ENCODE data around the gene TMEM54.
A peak's percentile ranks its signal among the peaks of the same experiment; 100 is the strongest.
"Not testable (repeated sequence)": the region's sequence is repeated elsewhere in the genome, so short reads cannot be mapped to it uniquely, and the experiment has no call there.

Gene TMEM54

DNA sequence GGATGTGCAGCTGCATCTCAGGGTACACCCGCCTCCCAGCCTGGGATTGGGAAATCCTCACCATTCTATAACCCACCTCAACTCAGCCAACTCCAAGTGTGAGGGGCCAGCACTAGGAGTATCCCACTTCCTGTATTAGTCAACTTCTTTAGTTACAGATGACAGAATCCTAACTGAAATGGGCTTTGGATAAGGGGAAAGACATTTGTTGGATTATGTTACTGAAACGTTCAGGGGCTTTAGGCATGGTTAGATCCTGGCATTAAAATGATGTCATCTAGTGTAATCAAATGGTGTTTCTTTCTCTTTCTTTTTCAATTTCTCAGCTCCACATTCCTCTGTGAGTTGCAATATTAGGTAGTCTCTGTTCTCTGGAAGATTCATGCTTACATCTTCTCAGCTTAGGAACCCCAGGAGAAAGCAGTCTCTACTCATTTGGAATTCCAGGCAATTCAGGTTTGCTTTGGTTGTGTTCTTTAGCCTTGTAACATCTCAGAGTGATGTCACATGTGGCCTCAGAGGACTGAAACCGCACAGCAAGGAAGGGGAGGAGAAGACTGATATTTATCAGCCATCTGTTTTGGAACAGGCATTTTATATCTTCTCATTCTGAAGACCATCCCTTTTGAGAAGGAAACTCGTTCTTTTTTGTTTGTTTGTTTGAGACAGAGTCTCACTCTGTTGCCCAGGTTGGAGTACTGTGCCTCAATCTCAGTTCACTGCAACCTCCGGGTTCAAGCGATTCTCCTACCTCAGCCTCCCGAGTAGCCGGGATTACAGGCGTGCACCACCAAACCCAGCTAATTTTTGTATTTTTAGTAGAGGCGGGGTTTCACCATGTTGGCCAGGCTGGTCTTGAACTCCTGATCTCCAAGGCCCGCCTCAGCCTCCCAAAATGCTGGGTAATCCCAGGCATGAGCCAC is 18.9 kb upstream of the TMEM54 start:
- H3K4me3 ChIP-seq (ENCODE audit: low read depth, low read length) = no peak overlapping the region

DNA sequence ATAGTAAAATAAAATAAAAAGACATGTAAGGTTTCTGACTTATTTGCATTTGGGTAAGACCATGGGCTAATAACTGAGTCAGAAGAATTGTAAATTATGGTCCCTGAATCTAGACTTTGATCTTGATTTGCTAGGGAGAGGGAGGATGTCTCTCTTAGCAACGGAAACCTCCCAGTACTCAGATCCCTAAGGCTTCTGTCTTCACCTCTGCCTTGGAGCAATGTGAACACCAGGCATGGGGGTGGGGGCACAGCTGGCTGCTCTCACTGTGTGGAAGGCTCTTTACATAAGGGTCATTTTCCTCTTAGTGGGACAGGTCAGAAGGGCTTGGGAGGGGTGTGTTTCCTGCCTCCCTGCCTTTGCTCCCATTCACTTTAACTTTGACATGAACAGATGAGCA is 17.0 kb upstream of the TMEM54 start:
- no peak overlapping the region for H3K4me3 ChIP-seq (ENCODE audit: low read depth, low read length)

DNA sequence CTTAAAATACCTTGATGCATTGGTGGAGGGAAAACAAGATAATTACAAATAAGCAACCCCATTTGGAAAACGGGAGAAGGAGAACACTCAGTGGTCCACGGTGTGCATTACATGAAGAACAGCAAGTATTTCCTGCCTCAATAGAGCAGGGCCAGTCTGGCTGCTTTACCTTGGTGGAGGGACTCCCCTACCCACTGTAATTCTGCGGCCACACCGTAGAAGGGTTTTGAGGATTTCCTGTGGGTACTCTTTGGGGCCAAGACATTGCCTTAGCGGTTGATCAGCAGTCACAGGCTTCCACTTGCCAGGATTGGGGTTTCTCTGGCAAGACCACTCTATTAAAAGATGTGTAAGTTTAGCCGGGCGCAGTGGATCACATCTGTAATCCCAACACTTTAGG is 16.3 kb upstream of the TMEM54 start:
- no peak overlapping the region for H3K4me3 ChIP-seq (ENCODE audit: low read depth, low read length)

DNA sequence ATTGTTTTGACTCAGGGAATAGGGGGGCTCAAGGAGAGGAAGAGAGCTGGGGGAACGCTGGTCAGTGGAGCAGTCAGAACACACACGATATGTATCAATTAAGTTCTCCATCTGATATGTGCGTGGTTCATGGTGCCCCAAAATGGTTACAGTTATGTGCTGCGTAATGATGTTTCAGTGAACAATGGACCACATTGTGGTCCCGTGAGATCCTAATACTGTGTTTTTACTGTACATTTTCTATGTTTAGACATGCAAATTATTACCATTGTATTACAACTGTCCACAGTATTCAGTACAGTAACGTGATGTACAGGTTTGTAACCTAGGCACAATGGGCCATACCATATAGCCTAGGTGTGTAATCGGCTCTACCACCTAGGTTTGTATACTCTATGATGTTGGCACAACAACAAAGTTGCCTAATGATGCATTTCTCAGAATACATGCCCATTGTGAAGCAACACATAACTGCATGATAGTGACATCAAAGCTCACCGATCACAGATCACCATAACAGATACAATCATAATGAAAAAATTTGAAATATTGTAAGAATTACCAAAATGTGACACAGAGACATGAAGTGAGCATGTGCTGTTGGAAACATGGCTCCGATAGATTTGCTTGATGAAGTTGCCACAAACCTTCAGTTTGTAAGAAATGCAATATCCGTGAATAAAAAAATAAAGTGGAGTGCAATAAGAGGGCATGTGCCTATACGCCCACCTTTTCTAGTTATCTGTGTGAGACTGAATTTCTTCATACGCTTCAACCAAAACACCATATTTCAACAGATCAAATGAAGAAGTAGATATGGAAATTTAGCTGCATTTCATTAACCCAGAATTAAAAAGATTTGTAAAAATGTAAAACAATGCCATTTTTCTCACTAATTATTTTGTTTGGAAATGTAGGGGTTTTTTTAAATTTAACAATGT is 14.8 kb upstream of the TMEM54 start:
- H3K4me3 ChIP-seq (ENCODE audit: low read depth, low read length) = no peak overlapping the region

DNA sequence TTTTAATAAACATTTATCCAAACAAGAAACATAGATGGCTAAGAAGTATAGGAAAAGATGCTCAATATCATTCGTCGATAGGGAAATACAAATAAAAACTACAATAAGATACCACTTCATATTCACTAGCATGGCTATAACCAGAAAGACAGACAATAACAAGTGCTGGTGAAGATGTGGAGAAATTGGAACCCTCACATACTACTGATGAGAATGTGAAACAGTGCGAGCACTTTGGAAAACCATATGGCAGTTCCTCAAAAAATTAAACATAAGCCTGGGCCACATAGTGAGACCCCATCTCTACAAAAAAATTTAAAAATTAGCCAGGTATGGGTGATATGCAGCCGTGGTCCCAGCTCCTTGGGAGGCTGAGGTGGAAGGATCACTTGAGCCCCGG is 9.1 kb upstream of the TMEM54 start:
- no peak overlapping the region for H3K4me3 ChIP-seq (ENCODE audit: low read depth, low read length)

DNA sequence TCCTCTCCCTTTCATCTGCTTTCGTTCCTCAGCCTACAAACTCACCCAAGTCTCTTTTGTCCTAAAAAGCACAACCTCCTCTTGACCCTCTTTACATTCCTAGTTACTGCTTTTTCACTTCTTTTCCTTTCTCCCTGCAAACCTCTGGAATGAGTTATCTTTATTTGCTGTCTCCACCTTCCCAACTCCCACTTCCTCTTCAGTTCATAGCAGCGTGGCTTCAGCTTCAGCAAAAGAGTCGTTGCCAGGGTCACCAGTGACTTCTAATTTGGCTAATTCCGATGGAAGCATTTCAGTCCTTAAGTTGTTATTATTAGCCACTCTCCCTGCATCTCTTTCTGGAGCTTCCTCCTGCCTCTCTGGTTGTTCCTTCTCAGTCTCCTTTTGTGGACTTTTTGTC is 6.2 kb upstream of the TMEM54 start:
- H3K4me3 ChIP-seq (ENCODE audit: low read depth, low read length) = no peak overlapping the region

DNA sequence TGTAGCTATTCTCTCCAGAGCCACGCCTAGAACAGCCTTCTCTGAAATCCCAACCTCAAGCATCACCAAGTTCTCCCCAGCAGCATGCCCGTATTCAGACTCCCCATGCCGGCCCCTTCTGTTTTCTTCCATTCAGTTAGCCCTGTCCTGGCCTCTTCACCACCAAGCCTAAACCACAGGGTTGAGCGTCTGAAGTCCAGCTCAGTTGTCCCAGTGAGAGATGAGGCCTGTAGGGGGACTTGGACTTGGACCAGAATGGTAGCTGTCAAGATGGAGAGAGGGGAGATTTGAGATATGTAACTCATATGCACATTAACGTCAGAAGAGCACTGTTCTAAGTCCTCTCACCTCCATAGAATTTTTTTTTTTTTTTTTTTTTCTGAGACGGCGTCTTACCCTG is 5.5 kb upstream of the TMEM54 start:
- no peak overlapping the region for H3K4me3 ChIP-seq (ENCODE audit: low read depth, low read length)

DNA sequence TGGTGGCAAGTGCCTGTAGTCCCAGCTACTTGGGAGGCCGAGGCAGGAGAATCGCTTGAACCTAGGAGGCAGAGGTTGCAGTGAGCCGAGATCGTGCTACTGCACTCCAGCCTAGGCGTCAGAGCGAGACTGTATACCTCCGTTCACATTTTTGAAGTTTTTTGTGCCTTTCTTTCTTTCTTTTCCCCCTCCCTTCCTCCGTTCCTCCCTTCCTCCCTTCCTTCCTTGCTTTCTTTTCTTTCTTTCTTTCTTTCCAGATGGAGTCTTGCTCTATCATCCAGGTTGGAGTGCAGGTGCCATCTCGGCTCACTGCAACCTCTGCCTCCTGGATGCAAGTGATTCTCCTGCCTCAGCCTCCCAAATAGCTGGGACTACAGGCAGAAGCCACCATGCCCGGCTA is 4.4 kb upstream of the TMEM54 start:
- H3K4me3 ChIP-seq (ENCODE audit: low read depth, low read length) = not testable (repeated sequence)

DNA sequence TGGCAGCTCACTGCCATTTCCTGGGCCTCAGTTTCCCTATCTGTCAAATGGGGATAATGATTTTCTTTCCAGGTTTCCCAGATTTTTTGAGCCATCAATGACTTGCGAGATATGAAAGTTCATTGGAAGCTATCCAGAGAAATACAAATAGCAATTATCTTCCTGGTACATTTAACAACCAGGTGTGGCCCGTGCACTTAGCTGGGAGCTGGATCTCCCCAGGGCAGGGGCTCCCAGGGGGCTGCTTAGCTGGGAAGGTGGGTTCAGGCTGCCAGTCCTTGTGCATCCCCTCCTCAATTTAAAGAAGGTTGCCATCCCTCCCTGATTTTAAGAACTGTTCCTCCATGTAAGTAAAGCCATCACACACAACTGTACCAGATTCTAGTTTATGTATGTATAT is 3.6 kb upstream of the TMEM54 start:
- no peak overlapping the region for H3K4me3 ChIP-seq (ENCODE audit: low read depth, low read length)

DNA sequence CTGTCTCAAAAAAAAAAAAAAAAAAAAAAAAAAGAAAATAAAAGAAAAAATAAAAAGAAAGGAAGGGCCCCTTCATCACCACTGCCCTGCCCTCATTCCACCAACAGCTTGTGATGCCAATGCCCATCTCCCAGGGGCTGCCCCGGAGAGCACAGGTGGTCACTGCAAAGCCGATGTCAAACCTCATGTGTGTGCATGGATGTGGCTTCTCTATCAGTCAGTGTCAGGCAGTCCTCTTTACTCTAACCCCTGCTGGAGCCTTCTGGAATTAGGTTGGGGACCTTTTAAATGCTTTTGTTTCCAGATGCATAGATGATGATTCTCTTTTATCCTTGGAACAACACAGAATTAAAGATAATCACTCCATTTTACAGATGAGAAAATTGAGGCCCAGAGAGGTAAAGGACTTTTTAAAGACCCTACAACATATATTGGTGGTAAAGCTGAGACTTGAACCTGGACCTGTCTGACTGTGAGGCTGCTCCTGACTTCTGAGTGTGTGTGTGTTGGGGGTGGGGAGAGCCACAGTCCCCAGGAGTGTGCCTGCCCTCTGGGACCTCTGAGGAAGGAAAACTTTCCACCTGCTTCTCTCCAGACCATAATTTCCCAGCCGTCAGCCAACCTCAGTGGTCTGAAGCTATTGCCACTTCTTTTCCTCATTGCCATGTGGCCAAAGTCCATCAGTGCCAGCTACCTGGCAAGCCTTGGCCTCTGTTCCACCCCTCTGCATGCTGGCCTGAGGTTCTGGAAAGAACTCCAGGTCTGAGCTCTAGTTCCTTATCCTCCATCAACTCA is 3.0 kb upstream of the TMEM54 start:
- no peak overlapping the region for H3K4me3 ChIP-seq (ENCODE audit: low read depth, low read length)

DNA sequence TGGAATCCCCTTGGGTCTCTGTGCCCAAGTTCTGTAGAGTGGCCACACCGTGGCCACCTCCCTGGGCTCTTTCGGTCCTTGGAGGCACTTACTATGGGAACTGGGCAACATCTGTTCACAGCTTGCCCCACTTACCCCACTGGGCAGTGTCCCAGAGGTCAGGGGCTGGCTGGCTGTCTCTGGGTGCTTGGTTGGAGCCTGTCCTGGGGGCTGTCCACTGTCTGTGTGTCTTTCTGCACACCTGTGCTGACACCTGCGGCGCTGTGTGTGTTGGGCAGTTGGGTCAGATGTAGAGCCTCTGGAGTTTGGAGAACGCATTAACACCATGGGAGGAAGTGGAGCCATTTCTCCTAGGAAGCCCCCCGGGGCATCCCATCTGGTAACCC is 1.3 kb upstream of the TMEM54 start:
- no peak overlapping the region for H3K4me3 ChIP-seq (ENCODE audit: low read depth, low read length)

DNA sequence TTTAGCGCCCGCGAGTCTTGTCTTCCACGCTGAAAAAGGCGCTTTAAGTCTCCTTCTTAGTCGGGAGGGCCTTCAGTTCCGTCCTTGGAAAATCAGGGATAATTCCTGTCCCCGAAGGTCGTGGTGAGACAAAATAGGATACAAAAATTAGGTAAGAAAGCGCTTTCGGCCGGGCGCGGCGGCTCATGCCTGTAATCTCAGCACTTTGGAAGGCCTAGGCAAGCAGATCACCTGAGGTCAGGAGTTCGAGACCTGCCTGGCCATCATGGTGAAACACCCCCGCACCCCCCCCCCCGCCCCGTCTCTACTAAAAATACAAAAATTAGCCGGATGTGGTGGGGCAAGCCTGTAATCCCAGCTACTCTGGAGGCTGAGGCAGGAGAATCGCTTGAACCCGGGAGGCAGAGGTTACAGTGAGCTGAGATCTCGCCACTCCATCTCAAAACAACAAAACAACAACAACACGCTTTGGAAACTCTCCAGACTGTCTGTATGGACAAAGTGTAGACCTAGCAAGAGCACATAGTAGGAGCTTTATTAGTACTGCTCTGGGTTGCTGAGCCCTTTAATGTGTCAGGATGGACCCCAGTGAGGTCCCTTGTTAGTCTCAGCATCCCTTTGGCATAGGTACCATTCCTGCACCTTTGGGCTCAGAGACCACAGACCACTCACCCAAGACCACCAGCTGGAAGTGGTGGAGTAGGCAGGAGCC is 790 bp upstream of the TMEM54 start:
- H3K4me3 ChIP-seq (ENCODE audit: low read depth, low read length) = peak overlapping the region; percentile 31

DNA sequence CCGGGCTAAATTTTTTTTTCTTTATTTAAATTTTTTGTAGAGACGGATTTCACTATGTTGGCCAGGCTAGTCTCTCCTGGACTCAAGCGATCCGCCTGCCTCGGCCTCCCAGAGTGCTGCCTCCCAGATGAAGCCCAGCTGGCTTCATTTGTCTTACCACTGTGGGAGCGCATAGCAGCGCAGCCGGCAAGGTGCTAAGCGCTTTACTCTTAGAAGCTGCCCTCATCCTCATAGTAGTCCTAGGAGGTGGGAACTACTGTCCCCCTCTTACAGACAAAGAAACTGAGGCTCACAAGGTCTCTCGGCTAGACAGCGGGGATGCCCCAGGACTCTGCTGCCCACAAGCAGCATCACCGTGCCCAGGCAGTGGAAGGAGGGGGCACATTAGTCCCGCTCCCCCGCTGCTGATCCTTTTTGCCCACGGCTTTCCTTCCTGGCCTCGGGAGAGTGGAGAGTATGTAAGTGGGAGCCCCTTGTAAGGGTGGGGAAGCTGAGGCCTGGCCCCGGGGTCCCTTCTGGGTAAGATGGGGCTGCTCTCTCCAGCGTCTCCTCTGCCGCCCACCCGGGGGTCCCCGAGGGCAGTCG is 726 bp downstream of the TMEM54 start:
- peak overlapping the region; percentile 39 for H3K4me3 ChIP-seq (ENCODE audit: low read depth, low read length)

DNA sequence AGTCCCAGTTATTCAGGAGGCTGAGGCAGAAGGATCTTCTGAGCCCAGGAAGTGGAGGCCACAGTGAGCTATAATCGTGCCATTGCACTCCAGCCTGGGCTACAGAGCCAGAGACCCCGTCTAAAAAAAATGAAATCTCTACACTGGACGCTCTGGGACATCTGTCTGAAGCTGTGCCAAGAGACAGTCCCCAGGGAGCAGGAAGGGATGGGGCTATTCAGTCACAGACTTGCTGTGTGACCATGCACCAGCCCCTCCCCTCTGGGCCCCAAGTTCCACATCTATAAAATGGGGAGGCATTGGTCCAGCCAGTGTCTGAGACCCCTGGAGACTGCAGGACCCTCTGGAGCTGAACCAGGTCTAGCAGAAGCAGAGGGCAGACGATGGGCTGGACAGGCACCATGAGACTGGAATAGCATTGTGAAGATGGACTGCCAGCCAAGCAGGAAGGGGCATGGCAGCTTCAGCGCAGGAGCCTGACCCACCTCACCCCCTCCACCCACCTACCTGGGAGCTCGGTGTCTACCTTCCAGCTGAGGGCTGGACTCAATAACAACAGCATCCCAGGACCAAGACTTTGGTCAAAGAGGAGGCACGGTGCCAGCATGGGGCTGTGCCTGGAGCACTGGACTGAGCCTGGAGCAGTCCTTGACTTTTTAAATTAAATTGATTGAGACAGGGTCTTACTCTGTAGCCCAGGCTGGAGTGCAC is 1.4 kb downstream of the TMEM54 start:
- H3K4me3 ChIP-seq (ENCODE audit: low read depth, low read length) = no peak overlapping the region

DNA sequence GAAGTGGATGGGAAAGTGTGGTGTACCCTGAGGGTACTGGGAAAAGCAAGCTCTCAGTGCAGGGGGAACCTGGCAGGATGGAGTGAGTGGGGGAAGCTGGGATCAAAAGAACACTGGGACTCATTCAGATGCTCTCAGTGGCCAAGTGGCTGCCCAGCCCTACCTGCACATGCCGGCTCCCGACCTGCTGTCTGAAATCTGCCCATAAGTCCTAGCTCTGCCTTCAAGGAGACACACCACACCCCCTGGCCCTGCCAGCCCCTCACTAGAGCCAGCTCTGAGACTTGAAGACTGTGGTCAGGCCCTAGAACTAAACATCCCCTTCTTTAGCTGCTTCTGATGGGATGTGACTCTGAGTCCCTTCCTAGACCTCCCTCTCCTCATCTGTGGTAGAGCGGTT is 2.2 kb downstream of the TMEM54 start:
- no peak overlapping the region for H3K4me3 ChIP-seq (ENCODE audit: low read depth, low read length)

DNA sequence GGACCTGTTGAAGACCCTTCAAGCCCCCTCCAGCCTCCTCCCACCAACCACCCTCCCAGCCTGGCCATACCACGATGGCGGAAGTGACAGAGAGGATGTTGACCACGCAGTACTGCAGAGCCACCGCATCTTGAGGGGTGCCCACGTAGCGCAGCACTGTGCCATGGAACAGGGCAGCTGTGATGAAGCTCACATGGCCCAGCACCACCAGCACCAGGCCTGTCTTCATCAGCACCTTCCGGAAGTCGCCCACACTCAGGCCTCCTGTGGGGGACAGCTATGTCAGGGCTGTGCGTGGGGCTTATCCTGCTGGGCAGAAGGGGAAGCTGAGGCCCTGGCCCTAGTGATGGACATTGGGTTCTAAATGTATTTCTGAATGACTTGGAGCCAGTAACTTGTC is 3.1 kb downstream of the TMEM54 start:
- no peak overlapping the region for H3K4me3 ChIP-seq (ENCODE audit: low read depth, low read length)

DNA sequence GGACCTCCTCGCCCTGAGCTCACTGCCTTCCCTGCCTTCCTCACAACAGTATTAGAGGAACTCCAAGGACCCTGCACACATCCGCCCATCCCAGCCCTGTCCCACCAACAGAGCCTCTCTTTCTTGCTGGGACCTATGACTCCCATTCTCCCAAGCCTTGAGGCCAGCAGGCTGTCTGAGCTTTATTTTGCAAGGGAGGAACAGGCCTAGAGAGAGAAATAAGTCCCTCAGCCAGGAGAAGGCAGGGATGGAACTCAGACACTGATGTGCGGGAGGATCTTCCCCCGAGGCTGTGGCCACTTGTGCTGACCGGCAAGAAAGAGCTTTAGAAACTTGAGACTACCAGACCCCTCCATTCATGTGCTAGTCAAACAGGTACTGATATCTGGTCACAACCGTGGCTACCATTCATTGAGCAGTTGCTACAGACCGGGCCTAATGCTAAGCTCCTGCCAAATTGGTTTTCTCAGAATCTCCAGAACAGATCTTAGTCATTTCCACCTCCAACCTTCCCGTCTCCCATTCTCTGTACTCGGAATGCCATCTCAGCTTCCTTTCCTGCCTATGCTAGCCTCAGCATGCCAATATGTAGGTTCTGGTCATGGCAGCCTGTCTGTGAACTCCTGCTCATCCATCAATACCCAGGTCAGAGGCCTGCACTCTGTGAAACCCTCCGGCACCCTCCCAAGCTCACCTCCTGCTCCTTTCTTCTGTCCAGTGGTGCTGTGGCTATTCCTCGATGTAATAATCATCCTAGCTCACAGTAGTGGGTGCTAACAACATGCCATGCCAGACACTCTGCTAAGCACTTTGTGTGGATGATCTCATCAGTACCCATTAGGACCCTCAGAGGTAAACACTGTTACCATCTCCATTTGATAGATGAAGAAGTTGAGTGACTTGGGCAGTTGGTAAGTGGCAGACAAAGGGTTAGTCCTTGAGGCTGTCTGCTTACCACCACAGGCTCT is 3.8 kb downstream of the TMEM54 start:
- no peak overlapping the region for H3K4me3 ChIP-seq (ENCODE audit: low read depth, low read length)

DNA sequence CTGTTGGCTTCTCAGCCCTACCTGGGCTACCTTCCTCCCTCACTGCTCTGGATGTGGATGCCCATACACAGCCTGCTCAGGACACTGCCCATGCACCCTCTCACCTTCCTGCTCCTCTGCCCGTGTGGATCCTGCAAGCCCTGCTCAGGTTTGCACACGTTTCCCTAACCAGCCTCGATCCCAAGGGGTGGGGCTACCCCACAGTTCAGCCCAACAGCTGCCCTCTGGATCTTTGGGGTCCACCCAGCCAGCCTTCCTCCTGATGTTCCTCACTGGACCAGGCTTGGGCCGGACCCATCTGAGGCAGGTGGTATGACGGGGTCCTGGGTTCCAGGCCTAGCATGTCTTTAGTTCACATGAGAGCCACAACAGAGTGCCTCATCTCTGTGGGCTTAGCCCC is 4.7 kb downstream of the TMEM54 start:
- H3K4me3 ChIP-seq (ENCODE audit: low read depth, low read length) = no peak overlapping the region

All from iPS-11a (cell line).